HPDE6-E6E7 (cell line): ENCODE data around the gene LRCH1.

Experiments used
- DNase-seq: peaks from one replicate; pipeline ENCODE4 v3.0.0; 2011; ENCODE audit warnings: missing footprints; ENCODE audit errors: extremely low spot score

The LRCH1 gene

GRCh38 chr13:46665633-46666482 lies 112.9 kb downstream of the LRCH1 start:
- no peak for DNase-seq

- no peak for DNase-seq
These were observed 113.9 kb downstream of the LRCH1 start for GRCh38 chr13:46666727-46667456.

- DNase-seq = no peak
These were observed 114.8 kb downstream of the LRCH1 start for GRCh38 chr13:46667687-46668281.

- DNase-seq = no peak
These were observed 115.3 kb downstream of the LRCH1 start for GRCh38 chr13:46668302-46668720.

- DNase-seq = no peak
These were observed 116.1 kb downstream of the LRCH1 start for GRCh38 chr13:46668931-46669525.

- DNase-seq = no peak
These were observed 119.5 kb downstream of the LRCH1 start for GRCh38 chr13:46672338-46673090.

DNA sequence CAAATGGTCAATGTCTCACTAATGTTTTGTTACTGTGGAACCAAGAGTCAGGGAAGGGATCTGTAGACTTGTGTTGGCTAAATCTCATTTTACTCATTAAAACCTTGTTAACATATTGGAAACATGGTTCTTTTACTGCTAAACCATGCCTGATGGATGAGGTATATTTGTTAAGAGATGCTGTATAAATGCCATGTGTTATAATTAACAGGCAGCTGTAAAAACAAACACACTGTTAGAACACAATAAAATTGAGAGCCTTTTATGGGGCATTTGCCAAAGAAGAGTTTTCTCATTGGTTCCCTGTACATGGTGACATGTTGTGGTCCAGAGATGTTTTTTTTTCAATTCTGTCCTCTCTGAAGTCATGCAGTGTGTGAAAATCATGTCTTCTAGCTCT lies 122.0 kb downstream of the LRCH1 start:
- DNase-seq = no peak

DNA sequence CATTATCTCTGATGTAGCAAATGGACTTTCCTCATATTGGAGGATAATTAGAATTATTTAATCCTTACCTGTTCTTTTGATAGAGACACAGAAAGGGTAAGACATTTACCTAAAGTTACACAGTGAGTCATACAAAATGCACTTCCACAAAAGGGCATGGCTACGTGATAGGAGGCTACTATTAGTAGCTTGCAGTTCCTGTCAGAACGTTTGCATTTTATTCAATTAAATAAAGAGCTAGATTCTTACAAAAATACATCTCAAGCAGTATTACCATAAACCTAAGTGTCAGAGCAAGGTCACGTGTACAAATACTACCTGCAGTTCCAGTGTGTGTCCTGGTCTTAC lies 123.4 kb downstream of the LRCH1 start:
- no peak for DNase-seq

GRCh38 chr13:46679369-46680120 lies 126.6 kb downstream of the LRCH1 start:
- no peak for DNase-seq

DNA sequence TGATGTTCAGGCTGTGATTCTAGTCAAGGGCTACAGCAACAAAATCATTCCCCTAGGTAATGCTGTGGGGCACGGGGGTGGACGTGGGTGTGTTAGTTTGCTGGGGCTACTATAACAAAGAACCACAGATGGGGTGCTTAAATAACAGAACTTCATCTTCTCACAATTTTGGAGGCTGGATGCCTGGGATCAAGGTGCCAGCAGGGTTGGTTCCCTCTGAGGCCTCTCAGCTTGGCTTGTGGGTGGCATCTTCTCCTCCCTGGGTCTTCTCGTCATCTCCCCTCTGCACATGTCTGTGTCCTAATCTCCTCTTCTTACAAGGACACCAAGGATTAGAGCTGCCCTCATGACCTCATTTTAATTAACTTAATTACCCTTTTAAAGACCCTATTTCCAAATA lies 129.0 kb downstream of the LRCH1 start:
- no peak for DNase-seq

DNA sequence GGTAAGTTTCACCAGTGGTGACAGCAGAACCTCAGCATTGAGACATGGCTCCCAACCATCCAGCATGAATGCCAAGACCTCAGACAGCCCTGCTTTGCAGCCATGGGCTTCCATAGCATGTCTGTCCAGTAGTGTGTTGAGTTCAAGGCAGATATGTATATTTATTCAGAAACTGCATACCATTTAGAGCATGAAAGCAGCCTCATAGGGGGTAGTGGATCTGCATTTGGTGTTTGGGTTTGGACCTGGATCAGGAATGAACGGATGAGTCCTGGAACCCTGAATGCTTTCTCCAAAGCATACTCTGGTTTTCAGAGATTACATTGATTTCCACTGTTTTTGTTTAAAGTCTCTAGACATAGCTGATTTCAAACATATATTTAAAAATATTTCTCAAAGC lies 129.7 kb downstream of the LRCH1 start:
- no peak for DNase-seq

DNA sequence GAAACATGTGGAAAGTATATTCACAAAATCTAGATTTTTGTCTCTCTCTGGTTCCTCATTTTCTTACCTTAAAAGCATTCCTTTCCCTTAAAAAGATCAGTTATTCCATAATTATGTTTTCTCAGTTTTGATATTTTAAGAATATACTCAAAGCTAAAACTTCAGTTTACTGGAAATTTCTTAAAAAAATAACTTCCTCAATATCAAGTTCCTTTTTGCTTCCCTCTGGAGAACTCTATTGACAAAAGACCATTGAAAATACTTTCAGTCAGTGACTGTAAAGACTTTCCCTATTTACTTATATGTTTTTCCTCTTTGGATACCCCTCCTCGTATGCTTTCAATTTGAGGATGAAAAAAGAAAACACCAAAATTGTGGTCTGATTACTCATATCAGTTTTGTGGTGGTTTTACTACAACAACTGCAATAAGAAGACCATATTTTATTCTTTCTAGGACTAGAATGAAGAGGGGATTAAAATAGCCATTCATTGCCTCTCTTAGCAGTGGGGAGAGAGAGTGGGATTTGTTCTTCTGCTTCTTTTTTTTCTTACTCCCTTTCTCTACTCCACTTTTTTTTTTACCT lies 130.8 kb downstream of the LRCH1 start:
- DNase-seq = no peak

GRCh38 chr13:46684287-46685001 lies 131.5 kb downstream of the LRCH1 start:
- DNase-seq = no peak

DNA sequence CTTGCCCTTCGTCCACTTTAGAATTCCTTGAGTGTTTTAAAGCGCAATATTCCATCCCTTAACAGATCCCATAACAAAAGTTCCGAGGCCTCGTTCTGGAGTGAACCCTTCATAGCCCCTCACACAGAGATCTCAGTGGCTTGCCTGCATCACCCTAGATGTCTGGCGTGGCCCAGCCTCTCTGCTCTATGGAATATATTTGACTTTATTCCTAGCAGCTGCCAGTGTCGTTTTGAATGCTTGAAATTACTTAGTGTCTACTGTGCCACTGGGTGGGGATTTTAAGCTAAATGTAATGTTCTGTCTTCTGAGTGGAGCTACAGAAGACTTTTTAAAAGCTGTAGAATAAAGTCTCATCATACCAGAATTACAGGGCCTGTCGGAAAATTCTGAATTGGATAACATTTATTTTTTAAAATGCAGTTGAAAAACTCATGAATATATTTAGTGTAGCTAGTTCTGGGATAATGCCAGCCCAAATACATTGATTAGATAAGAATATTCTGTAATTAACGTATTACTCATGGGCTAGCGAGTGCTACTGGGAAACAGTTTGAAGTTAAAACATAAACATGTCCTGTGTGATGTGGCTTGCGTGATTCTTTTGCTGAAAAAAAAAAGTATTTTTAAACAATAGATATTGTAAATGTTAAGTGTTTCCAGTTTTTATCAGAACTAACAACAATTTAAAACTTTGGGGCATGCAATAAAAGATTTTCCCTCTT lies 132.2 kb downstream of the LRCH1 start:
- no peak for DNase-seq

GRCh38 chr13:46686171-46686570 lies 133.2 kb downstream of the LRCH1 start:
- no peak for DNase-seq

DNA sequence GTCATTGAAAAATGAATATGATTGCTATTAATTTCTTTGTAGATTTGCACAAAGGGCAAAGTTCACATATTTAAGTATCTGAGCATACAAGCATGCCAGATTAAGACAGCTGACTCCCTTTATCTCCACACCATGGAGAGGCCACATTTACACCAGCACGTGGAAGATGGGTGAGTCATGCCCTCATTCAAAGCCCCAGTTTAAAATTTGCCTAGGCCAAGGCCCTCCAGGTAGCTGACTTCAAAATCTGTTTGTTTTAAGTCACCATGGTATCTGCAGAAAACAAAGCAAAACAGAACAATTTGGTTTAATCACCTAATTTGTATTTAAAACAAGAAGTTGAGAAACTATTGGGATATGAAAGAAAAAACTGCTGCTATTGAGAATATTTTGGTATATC lies 134.8 kb downstream of the LRCH1 start:
- peak; percentile 1 for DNase-seq

GRCh38 chr13:46688306-46688705 lies 135.3 kb downstream of the LRCH1 start:
- no peak for DNase-seq

- DNase-seq = no peak
These were observed 145.0 kb downstream of the LRCH1 start for GRCh38 chr13:46698014-46698413.

GRCh38 chr13:46698910-46699460 lies 146.0 kb downstream of the LRCH1 start:
- no peak for DNase-seq
